Lower lobe of right lung (tissue), 2 donors: ENCODE data around the gene APOLD1. TPM values are rescaled to one million over a fixed set of nuclear protein-coding genes. Genes with fewer than 3 reads are reported as not detected.
"Not testable (repeated sequence)": the region's sequence is repeated elsewhere in the genome, so short reads cannot be mapped to it uniquely, and the experiment has no call there.

Experiments
- ATAC-seq, 2 donors: fragments of 200-7000 bp; cut with Tn5 transposase; one replicate each; pipeline ENCODE4 v1.9.1; 2020 to 2022; ENCODE audit warnings: mild to moderate bottlenecking in 2 of 2, moderate library complexity in 2 of 2
- DNase-seq: peaks from one replicate; pipeline ENCODE4 v3.0.0-alpha.2; 2020
- H3K27ac ChIP-seq: fragments of 200-600 bp; one replicate; pipeline ENCODE4 v1.8.0; 2022
- H3K27me3 ChIP-seq: fragments of 200-600 bp; one replicate; pipeline ENCODE4 v1.8.0; 2022; ENCODE audit warnings: low read depth
- H3K36me3 ChIP-seq: fragments of 200-600 bp; one replicate; pipeline ENCODE4 v1.8.0; 2022; ENCODE audit warnings: mild to moderate bottlenecking
- H3K4me1 ChIP-seq: fragments of 200-600 bp; one replicate; pipeline ENCODE4 v1.8.0; 2022
- H3K4me3 ChIP-seq: fragments of 200-600 bp; one replicate; pipeline ENCODE4 v1.8.0; 2022; ENCODE audit warnings: mild to moderate bottlenecking
- H3K9me3 ChIP-seq: fragments of 200-600 bp; one replicate; pipeline ENCODE4 v1.8.0; 2022
- CTCF ChIP-seq: fragments of 200-600 bp; IDR thresholded peaks from one replicate; pipeline ENCODE4 v1.8.0; 2022; ENCODE audit warnings: antibody characterized with exemption, mild to moderate bottlenecking
- intact Hi-C: fragments of 100-400 bp; cut with DNase I; formaldehyde crosslinking; loops from one replicate; pipeline ENCODE4 v1.11.0; 2022
- total RNA-seq: library from RNA; stranded (reverse); fragmentation: NEBNext Ultra II Directional; extraction: Animal tissue kit (Norgen Biotek cat#: 25700); gene quantifications from one replicate; pipeline ENCODE4 v1.2.1, GENCODE V29; 2021
- donor health status: DM: no; HTN: yes; CAD: no; lungs with severe emphysema.

APOLD1 gene
- total RNA-seq, 1 donor from 2014 or later, result 11.0 TPM

- DNase-seq, result no peak
- Histone ChIP-seq H3K27ac (no peak overlapping the region), H3K27me3 (no peaks in the 10 kb centered on the region), H3K9me3 (no peaks in the 10 kb centered on the region), H3K4me3 (no peak overlapping the region), H3K36me3 (no peaks in the 10 kb centered on the region), H3K4me1 (peaks cover 9% of the 10 kb centered on the region)
- ATAC-seq, result no peak
- no peak for TF ChIP-seq CTCF
- intact Hi-C loops, result no loop called here
Observed at GRCh38 chr12:12798480-12798879, 13.0 kb downstream of the APOLD1 start.

- no peak overlapping the region for H3K4me3 ChIP-seq
- no peak for TF ChIP-seq CTCF
- H3K4me1 ChIP-seq, result peaks cover 17% of the 10 kb centered on the region
- intact Hi-C loops, result no loop called here
- no peak overlapping the region for H3K27ac ChIP-seq
- no peak for ATAC-seq
- H3K36me3 ChIP-seq, result no peaks in the 10 kb centered on the region
- H3K9me3 ChIP-seq, result no peaks in the 10 kb centered on the region
- no peaks in the 10 kb centered on the region for H3K27me3 ChIP-seq
- no peak for DNase-seq
Observed at GRCh38 chr12:12799163-12799920, 13.9 kb downstream of the APOLD1 start.

DNA sequence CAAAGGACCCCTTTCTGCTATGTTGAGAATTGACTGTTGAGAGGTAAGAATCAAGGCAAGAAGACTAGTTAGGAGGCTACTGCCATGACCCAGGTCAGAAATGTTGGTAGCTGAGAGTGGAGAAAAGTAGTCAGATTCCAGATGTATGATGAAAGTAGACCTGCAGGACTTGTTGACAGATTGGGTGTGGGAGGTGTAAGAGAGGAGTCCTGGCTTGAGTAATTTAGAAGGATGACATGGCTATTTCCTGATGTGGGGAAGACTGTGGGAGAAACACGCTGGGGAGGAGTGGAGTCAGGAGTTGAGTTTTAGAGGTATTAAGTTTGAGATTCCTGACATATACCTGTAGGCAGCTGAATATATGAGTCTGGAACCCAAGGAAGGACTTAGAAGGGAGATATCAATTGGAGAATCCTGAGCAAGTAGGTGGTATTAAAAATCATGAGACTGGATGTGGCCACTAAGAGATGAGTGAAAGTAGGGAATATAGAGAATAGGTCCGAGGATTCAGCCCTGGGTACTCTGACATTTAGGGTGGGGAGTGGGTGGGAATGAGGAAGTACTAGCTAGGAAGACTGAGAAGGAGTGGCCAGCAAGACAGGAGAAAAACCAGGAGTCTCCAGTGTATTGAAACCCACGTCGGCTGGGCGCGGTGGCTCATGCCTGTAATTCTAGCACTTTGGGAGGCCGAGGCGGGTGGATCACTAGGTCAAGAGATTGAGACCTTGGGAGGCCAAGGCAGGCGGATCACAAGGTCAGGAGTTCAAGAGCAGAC is 15.1 kb downstream of the APOLD1 start:
- no peak for DNase-seq
- no peak overlapping the region for H3K27ac ChIP-seq
- H3K27me3 ChIP-seq, result no peaks in the 10 kb centered on the region

DNA sequence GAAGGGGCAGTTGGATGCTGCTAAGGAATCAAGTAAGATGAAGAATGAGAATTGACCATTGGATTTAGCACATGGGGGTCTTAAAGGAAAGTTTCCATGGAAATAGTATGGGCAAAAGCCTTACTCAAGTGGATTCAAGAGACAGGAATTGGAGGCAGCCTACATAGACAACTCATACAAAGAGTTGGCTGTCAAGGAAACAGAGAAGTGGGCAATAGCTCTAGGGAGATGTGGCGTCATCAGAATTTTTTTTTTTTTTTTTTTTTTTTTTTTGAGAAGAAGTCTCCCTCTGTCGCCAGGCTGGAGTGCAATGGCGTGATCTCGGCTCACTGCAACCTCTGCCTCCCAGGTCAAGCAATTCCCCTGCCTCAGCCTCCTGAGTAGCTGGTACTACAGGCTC is 16.2 kb downstream of the APOLD1 start:
- intact Hi-C loops, ATAC-seq, DNase-seq: not testable (repeated sequence)

More for the DNA sequence above, 15.1 kb downstream of the APOLD1 start:
- Histone ChIP-seq H3K4me1 (peaks cover 18% of the 10 kb centered on the region), H3K4me3 (no peak overlapping the region), H3K9me3 (no peaks in the 10 kb centered on the region), H3K36me3 (no peaks in the 10 kb centered on the region)
- no peak for ATAC-seq
- intact Hi-C loops, result no loop called here
- no peak for TF ChIP-seq CTCF

GRCh38 chr12:12803186-12803585 is 17.7 kb downstream of the APOLD1 start:
- Histone ChIP-seq H3K4me1 (peaks cover 30% of the 10 kb centered on the region), H3K9me3 (no peaks in the 10 kb centered on the region), H3K4me3 (no peak overlapping the region), H3K36me3 (no peaks in the 10 kb centered on the region), H3K27me3 (no peaks in the 10 kb centered on the region), H3K27ac (peak overlapping the region; percentile 46)
- TF ChIP-seq CTCF, result no peak
- ATAC-seq (peak; percentile 94 to 96), DNase-seq (peak; percentile 82)
- intact Hi-C loops, result no loop called here

More for the DNA sequence above, 16.2 kb downstream of the APOLD1 start:
- H3K4me3 ChIP-seq, H3K27ac ChIP-seq, H3K27me3 ChIP-seq, H3K36me3 ChIP-seq, H3K9me3 ChIP-seq: not testable (repeated sequence)
- peaks cover 18% of the 10 kb centered on the region for H3K4me1 ChIP-seq

- intact Hi-C loops, result no loop called here
- Histone ChIP-seq H3K27ac (no peak overlapping the region), H3K36me3 (no peaks in the 10 kb centered on the region), H3K4me3 (no peak overlapping the region), H3K27me3 (no peaks in the 10 kb centered on the region), H3K9me3 (no peaks in the 10 kb centered on the region), H3K4me1 (peaks cover 38% of the 10 kb centered on the region)
- DNase-seq, result no peak
- no peak for TF ChIP-seq CTCF
- no peak for ATAC-seq
Observed at GRCh38 chr12:12804011-12804410, 18.6 kb downstream of the APOLD1 start.
